MM.1S (cell line): ENCODE measurements around the gene BBS1.
"Not testable (repeated sequence)": the region's sequence is repeated elsewhere in the genome, so short reads cannot be mapped to it uniquely, and the experiment has no call there.

ENCODE experiments used
- CTCF ChIP-seq: fragments of 300-600 bp; sonication (generic); IDR thresholded peaks from 2 replicates; pipeline ENCODE4 v1.5.1; 2016; ENCODE audit warnings: antibody characterized with exemption, low read length, mixed read lengths
- EZH2 ChIP-seq: fragments of 300-600 bp; sonication (generic); optimal IDR thresholded peaks from 2 replicates; pipeline ENCODE3; 2017; ENCODE audit warnings: low read depth, mild to moderate bottlenecking, antibody characterized with exemption, low read length, mixed read lengths
- EZH2phosphoT487 ChIP-seq: fragments of 300-600 bp; sonication (generic); IDR thresholded peaks from 2 replicates; pipeline ENCODE4 v1.6.1; 2018; ENCODE audit warnings: antibody characterized with exemption, low read length

GRCh38 chr11:66464116-66464515 lies 46.3 kb upstream of the BBS1 start:
- TF ChIP-seq CTCF, EZH2, EZH2phosphoT487: not testable (repeated sequence)
